GM21526 (cell line): ENCODE results near the gene SLC7A4.
"Not testable (repeated sequence)": the region's sequence is repeated elsewhere in the genome, so short reads cannot be mapped to it uniquely, and the experiment has no call there.

ENCODE experiments used
- ATAC-seq: cut with Tn5 transposase; IDR thresholded peaks from one replicate; pipeline ENCODE4 v1.9.1; 2021; ENCODE audit warnings: moderate library complexity; ENCODE audit not compliant: unreplicated experiment, low FRiP score

The SLC7A4 gene

GRCh38 chr22:21064917-21065864, 32.8 kb upstream of the SLC7A4 start:
- ATAC-seq, result no peak

- ATAC-seq, result not testable (repeated sequence)
These were observed 32.1 kb upstream of the SLC7A4 start for GRCh38 chr22:21064425-21064824.

DNA sequence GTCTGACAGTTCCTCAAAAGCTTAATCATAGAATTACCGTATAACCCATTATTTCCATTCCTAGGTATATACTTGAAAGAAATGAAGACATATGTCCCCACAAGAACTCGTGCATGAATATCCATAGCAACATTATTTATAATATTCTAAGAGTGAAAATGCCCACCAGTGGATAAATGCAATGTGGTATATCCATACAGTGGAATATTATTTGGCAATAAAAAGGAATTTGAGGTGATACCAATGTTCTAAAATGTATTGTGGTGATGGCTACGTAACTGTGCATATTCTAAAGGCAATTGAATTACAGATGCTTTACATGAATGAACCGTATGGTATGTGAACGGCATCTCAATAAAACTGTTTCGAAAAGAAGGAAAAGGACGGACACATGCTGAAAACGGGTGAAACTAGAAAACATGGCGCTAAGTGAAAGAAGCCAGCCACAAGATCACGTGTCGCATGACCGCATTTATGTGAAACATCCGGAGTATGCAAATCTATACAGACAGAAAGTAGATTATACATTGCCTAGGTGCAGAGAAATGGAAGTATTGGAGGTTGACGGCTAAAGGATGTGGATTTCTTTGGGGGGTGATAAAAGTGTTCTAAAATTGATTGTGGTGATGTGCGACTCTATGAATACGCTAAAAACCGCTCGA, 29.4 kb upstream of the SLC7A4 start:
- ATAC-seq, result not testable (repeated sequence)

DNA sequence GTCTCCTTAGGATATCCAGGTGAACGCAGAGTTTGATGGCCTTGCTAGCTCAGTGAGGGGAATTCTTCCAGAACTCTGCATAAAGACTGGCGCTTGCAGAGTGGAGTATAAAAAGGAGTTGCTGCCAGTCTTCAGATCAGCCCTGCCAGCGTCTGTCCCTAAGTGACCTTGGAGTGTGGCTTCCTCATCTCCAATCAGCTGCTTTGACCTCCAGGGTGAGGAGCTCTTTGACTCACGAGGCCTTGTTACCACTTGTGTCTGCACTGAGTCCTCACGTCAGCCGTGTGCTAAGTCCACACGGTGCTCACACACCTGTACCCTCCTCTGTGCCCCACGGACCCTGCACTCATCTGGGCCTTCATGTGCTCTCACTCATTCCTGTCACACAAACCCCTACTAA, 28.0 kb upstream of the SLC7A4 start:
- not testable (repeated sequence) for ATAC-seq

GRCh38 chr22:21055880-21056319, 23.5 kb upstream of the SLC7A4 start:
- ATAC-seq, result no peak

GRCh38 chr22:21055564-21055834, 23.1 kb upstream of the SLC7A4 start:
- no peak for ATAC-seq

DNA sequence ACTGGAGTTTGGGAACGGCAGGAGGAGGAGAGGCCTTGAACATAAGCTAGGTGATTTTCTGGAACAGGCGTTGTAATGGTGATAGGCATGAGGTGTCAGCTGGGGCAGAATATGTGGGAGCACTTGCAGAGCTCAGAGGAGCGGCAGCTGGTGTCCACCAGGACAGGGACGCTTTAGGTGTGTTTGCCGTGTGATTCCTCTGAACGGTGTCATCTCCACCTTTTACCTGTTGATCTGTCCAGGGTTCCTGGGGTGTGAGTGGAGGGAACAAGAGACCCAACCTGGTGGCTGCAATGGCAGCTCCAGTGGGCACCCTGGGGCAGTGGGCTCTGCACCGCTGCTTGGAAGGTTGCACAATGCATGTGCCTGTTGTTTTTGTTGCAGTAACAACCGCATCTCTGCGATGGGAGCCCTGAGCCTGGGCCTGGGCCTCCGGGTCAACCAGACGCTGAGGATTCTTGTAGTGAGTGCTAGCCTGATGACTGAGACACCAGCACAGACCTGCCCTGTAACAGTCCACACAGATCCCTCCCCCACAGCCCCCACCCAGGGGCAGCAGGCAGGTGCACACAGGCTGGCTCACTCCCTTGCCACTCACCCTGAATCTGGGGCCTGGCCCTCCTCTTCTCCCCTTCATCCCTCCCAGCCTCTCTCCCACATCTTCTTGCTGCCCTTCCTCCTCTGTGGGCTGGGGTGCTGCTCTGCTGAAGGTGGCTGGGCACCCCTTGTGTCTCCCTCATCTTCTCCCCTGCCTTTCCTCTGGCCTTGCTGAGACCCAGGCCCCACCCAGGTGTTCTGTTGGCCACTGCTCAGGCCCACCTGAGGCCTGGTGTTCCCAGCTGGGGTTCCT, 22.6 kb upstream of the SLC7A4 start:
- no peak for ATAC-seq

DNA sequence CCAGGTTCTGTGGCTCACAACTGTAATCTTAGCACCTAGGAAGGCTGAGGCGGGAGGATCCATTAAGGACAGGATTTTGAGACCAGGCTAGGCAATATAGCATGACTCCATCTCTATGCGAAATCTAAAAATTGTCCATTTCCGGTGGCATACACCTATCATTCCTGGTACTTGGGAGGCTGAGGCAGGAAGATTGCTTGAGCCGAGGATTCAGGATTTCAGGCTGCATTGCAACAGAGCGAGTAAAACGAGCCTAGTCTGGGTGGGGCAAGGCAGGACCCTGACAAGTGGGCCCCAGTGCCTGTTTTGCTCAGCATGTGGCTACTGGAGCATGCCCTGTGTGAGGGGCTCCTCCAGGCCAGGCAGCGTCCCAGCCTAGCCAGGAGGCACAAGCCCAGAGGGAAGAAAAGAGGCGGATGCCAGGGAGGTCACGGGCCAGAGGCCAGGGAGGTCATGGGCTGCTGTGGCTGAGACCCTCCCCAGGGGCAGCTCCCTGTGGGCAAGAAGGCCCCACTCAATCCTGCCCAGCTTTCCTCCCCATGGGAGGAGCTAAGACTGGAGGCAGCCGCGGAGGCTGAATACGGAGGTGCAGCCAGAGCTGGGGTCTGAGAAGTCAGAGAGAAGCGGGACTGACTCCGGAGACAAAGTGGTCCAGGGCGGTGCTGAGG, 21.8 kb upstream of the SLC7A4 start:
- ATAC-seq, result no peak

DNA sequence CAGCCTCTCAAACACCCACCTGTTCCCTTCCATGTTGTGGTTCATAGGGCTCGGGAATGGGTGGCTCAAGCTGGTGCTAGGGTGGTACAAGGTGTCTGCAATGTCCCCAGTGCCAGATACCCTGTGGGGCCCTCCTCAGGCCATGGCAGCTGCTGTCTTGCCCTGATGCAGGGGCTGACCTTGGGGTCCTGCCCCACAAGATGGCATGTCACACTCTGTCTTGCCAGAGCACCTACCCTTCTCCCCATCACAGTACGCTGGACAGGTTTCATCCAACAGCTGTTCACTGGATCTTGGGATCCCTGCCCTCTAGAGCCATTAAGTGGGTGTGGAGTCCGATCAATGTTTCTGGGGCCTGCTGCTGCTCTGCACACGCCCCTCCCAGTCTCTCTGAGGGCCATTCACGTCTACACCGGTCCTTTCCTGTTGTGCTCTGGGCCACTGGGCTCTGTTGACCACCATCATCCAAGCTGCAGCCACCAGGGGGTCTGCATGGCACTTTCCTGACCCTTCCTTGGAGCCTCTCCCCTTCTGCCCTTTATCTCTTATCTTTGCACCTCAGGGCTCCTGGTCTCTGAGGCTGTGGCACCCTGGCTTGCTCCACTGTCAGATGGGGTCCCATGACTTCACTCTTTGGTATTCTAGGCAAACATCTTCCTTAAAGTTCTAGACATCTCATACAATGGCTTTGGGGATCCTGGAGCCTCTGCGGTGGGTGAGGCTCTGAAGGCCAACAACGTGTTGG, 20.5 kb upstream of the SLC7A4 start:
- no peak for ATAC-seq

DNA sequence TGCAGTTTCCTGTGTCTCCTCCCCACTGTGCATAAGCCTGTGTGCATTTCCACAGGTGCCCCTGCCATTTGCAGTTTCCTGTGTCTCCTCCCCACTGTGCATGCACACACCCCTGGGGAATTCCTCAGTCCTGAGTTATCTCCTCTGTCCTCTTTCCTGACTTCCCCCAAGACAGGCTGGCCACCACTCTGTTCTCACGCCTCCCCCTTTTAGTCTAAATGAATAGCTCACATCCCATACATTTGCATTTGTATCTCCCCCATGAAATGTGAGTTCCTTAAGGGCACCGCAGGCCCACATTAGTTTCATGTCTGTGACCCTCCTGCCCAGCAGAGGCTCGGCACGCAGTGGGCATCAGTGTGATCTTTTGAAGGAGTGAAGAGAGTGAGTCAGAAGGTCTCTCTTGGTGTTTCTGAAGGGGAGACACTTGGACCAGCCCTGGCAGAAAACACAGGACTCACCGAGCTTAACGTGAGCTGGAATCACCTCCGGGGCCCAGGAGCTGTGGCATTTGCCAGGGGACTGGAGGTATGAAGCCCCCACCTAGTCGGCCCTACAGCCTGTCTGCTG, 19.6 kb upstream of the SLC7A4 start:
- ATAC-seq, result no peak

GRCh38 chr22:21051145-21051830, 18.9 kb upstream of the SLC7A4 start:
- ATAC-seq, result no peak

DNA sequence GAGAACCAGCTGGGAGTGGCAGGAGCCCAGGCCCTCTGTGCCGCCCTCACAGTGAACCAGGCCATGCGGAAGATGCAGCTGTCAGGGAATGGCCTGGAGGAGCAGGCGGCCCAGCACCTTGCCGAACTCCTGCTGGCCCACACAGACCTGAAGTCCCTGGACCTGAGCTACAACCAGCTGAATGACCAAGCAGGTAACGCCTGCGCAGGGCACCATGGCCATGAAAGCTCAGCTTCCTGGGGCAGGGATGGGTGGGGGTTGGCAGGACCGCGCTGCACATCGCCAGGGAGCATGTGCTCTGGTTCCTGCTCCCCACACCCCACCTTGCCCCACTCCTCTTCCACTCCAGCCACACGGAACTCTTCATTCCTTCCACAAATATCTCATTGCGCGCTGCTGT, 16.6 kb upstream of the SLC7A4 start:
- ATAC-seq, result not testable (repeated sequence)

GRCh38 chr22:21048448-21048847, 16.1 kb upstream of the SLC7A4 start:
- ATAC-seq, result not testable (repeated sequence)

- ATAC-seq, result no peak
These were observed 15.4 kb upstream of the SLC7A4 start for GRCh38 chr22:21047730-21048129.

DNA sequence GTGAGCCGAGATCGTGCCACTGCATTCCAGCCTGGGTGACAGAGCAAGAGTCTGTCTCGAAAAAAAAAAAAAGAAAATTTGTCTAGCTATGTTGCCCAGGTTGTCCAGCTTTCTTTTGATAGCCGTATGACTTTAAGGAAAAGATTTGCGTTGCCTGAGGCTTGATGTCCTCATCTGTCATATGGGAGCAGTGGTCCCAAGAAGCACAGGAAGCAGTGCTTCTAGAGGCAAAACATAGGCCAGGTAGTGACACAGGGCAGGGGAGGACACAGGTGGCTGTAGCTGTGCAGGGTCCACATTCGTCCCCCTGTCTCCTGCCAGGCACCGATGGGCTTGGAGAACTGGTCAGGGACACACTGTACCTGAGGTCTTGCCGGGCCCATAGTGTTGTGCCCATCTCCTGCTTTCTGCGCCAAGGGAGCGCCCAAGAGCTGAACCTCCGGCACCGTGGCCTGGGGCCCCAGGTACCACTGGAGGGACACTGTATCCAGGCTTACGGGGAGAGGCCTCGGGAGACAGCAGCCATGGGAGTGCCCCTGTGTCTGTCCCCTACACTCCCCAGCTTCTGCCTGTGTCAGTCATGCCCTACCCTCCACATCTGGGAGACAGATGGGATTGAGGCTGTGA, 14.8 kb upstream of the SLC7A4 start:
- ATAC-seq, result no peak

DNA sequence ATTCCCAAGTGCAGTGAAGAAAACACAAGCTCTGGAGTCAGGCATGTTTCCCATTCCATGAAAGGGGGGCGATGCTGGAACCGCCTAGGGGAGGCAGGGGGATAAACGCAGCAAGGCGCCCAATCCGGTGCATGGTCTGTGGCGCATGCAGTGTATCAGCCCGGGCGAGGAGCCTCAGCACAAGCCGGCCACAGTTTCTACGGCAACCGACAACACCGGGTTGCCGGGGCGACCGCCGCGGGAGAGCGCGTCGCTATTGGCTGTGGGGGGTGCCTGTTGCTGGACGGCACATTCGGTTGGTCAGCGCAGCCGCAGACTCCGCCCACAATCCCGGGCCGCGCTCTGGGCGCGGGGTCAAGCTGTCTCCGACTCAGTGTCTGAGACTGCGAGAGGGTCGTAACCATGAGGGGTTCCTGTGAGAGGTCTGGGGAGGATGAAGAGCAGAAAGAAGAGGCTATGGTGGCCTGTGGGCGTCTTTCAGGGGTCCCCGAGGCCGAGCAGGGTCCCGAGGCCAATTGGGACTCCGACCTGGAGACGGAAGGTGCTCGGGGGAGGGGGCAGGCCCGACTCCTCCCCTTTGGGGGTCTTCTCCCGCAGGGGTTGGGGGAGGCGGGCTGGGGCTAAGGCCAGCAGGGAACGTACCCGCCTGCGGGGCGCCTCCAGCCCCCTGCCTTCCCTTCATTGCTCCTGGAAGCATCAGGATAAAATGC, 13.4 kb upstream of the SLC7A4 start, which contains the start of gene LRRC74B:
LRRC74B (plus strand) TSS at position 362 of the 710 bp plus-strand sequence; CDS start at position 403, 41 bp downstream.
- ATAC-seq, result peak; percentile 66

- ATAC-seq, result no peak
These were observed 12.7 kb upstream of the SLC7A4 start for GRCh38 chr22:21044931-21045584.
